Stimulated activated CD4-positive, alpha-beta T cell treated with anti-CD3 and anti-CD28 coated beads, Interleukin-15, amount 100 ng/mL, for 48 hours (primary cell): ENCODE measurements around the gene DLGAP4.

Experiments used
- DNase-seq, 2 donors: peaks; one replicate each; pipeline ENCODE4 v3.0.0-alpha.2; 2020; ENCODE audit warnings: low read depth in 2 of 2

The DLGAP4 gene

GRCh38 chr20:36454698-36455427, 148.7 kb downstream of the DLGAP4 start:
- DNase-seq: no peak

- DNase-seq: no peak
These were observed 150.0 kb downstream of the DLGAP4 start for GRCh38 chr20:36455972-36456625.

GRCh38 chr20:36460648-36461599, 154.8 kb downstream of the DLGAP4 start:
- peak; percentile 78 to 88 for DNase-seq

- no peak for DNase-seq
These were observed 155.7 kb downstream of the DLGAP4 start for GRCh38 chr20:36461600-36462439.

GRCh38 chr20:36462440-36463211, 156.5 kb downstream of the DLGAP4 start:
- DNase-seq: no peak

- no peak for DNase-seq
These were observed 157.3 kb downstream of the DLGAP4 start for GRCh38 chr20:36463212-36464061.

- DNase-seq: peak; percentile 35 to 50
These were observed 159.3 kb downstream of the DLGAP4 start for GRCh38 chr20:36465109-36466080.

- no peak for DNase-seq
These were observed 159.9 kb downstream of the DLGAP4 start for GRCh38 chr20:36466089-36466488.

- DNase-seq: no peak
These were observed 161.2 kb downstream of the DLGAP4 start for GRCh38 chr20:36467076-36467999.

- DNase-seq: no peak
These were observed 162.2 kb downstream of the DLGAP4 start for GRCh38 chr20:36468149-36469000.

GRCh38 chr20:36469973-36470372, 163.8 kb downstream of the DLGAP4 start:
- DNase-seq: no peak

GRCh38 chr20:36471885-36472636, 165.9 kb downstream of the DLGAP4 start:
- DNase-seq: no peak

- no peak for DNase-seq
These were observed 166.5 kb downstream of the DLGAP4 start for GRCh38 chr20:36472637-36473090.

GRCh38 chr20:36473164-36473563, 167.0 kb downstream of the DLGAP4 start:
- no peak for DNase-seq

GRCh38 chr20:36474563-36474962, 168.4 kb downstream of the DLGAP4 start:
- no peak for DNase-seq
